ENCODE data around the gene TAP1. TPM values are rescaled to one million over a fixed set of nuclear protein-coding genes. Genes with fewer than 3 reads are reported as not detected.
"Not testable (repeated sequence)": the region's sequence is repeated elsewhere in the genome, so short reads cannot be mapped to it uniquely, and the experiment has no call there.

TAP1 gene
- total and polyA plus RNA-seq, 5 donors: 15.7 to 25.0 (median 20.1) TPM

DNA sequence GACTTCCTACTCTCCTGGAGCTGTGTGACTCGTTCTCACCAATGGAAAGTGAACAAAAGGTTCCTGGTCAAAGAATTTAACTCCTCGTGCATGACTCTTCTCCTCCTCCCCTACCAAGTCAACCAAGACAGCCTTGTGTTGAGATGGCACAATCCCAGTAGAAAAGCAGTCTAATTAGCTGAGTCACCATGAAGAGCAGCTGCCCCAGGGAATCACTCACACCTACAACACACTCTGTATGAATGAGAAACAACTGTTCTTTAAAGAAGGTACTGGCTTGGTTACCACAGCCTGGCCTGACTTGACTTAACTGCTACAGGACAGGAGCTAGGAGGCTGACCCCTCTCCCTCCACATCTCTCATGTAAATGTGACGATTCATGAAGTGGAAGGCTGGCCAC, 33.8 kb downstream of the TAP1 start:
- Histone ChIP-seq H3K9me3 (ENCODE audit: control insufficient read depth, low read length) (no peaks in the 10 kb centered on the region), H3K4me1 (ENCODE audit: control insufficient read depth, insufficient read depth, low read length) (no peaks in the 10 kb centered on the region), H3K27me3 (ENCODE audit: control insufficient read depth, insufficient read depth) (no peaks in the 10 kb centered on the region), H3K27ac (ENCODE audit: low read length) (no peak overlapping the region), H3K4me3 (ENCODE audit: low read length) (no peak overlapping the region)
- DNase-seq: no peak
- intact Hi-C loops (cut with DNase I): no loop called here
- ATAC-seq: no peak
- 63% methylated on average over 3 of the region's 3 CpGs for WGBS

DNA sequence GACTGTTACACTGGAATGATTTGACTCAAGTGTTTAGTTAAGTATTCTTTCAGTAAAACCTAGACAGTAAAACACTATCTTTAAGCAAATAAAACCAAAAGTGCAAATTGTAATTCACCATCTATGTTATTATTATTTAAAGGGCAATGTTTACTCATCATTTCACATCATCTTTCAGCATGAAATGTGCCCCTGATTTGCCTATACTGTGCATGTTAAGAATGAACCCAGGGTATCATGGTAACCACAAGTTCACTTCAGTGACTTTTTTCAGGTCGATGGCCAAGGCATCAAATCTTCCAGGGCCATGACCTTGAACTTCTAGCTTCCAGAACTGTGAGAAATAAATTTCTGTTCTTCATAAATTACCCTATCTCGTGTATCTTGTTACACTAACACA, 34.6 kb downstream of the TAP1 start:
- H3K4me1 ChIP-seq (ENCODE audit: control insufficient read depth, insufficient read depth, low read length): no peaks in the 10 kb centered on the region
- no peak overlapping the region for H3K4me3 ChIP-seq (ENCODE audit: low read length)

DNA sequence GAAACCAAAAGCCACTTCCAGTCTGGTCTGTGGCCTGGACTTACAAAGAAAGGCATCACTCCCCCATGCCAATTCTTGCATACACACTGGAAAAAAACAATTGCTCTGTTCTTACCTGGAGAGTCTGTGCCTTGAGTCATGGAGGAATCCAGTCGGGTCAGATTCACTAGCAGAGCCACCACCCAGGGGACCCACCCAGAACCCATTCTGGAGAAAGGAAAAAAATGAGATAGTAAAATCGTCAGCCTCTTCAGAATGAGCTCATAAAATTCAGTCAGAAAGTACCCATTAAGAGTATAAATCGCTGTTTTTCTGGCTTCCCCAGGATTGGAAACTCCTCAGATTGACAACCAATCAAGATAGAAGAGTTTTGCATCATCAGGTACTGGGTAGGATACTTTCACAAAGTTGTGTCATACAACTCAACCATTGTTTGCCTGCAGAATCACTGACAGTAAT, 36.7 kb downstream of the TAP1 start, which contains the start of gene HLA-DOB:
TSS of gene HLA-DOB (minus strand) at position 257 of the 459 bp plus-strand sequence. CDS start at position 206, 51 bp downstream.
- 46% methylated on average over 3 of the region's 3 CpGs for WGBS
- no peak for DNase-seq
- no peaks in the 10 kb centered on the region for H3K9me3 ChIP-seq (ENCODE audit: control insufficient read depth, low read length)
- intact Hi-C loops (cut with DNase I): no loop called here
- H3K4me1 ChIP-seq (ENCODE audit: control insufficient read depth, insufficient read depth, low read length): no peaks in the 10 kb centered on the region
- H3K4me3 ChIP-seq (ENCODE audit: low read length): no peak within 1 kb of the TSS
- ATAC-seq: peak in 1 of 2 donors; percentile 70
- H3K27me3 ChIP-seq (ENCODE audit: control insufficient read depth, insufficient read depth): no peaks in the 10 kb centered on the region
- no peak within 1 kb of the TSS for H3K27ac ChIP-seq (ENCODE audit: low read length)

More for the DNA sequence above, 34.6 kb downstream of the TAP1 start:
- no peaks in the 10 kb centered on the region for H3K9me3 ChIP-seq (ENCODE audit: control insufficient read depth, low read length)
- H3K27ac ChIP-seq (ENCODE audit: low read length): no peak overlapping the region
- H3K27me3 ChIP-seq (ENCODE audit: control insufficient read depth, insufficient read depth): no peaks in the 10 kb centered on the region
- no peak for DNase-seq
- no peak for ATAC-seq
- 72% methylated on average over 2 of the region's 2 CpGs for WGBS
- intact Hi-C loops (cut with DNase I): no loop called here

DNA sequence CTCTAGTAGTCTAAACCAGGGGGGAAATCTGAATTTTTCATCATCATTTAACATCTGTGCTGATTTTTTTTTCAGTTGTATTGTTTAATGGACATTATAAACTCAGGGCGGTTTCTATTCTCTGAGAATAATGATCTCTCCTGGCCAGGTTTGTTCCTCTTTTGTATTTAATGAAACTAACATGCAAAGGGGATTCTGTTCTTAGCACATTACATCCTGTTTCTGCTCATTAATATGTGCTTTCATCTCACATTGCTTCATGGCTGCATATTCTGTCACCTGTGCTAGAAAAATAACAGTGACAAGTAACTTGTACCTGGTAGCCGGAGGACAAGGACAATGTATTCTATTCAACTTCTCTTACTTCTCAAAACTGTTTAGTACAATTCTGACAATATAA, 37.5 kb downstream of the TAP1 start:
- no peaks in the 10 kb centered on the region for H3K4me1 ChIP-seq (ENCODE audit: control insufficient read depth, insufficient read depth, low read length)
- ATAC-seq (no peak), DNase-seq (no peak)
- no peaks in the 10 kb centered on the region for H3K9me3 ChIP-seq (ENCODE audit: control insufficient read depth, low read length)
- no peak overlapping the region for H3K27ac ChIP-seq (ENCODE audit: low read length)
- H3K4me3 ChIP-seq (ENCODE audit: low read length): no peak overlapping the region
- 74% methylated on average over 2 of the region's 2 CpGs for WGBS
- no peaks in the 10 kb centered on the region for H3K27me3 ChIP-seq (ENCODE audit: control insufficient read depth, insufficient read depth)
- intact Hi-C loops (cut with DNase I): no loop called here

DNA sequence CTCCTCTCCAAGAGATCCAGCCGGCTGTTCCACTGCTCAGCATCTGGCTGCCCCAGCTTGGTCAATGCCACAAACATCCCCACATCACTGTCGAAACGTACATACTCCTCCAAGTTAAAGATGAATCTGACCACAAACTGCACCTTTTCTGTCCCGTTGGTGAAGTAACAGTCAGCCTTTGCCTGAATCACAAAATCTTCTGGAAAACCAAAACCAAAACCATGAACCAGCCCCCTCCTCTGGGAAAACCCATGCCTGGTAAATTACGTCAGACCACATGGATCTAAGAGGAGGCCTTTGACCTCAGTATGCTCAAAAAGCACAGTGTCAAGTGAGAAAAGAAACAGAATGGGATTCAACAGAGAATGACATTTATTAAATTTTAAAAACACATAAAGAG, 38.4 kb downstream of the TAP1 start:
- DNase-seq: no peak
- H3K27ac ChIP-seq (ENCODE audit: low read length): no peak overlapping the region
- no peak overlapping the region for H3K4me3 ChIP-seq (ENCODE audit: low read length)
- WGBS: 67% methylated on average over 5 of the region's 5 CpGs
- no peaks in the 10 kb centered on the region for H3K4me1 ChIP-seq (ENCODE audit: control insufficient read depth, insufficient read depth, low read length)
- no peaks in the 10 kb centered on the region for H3K9me3 ChIP-seq (ENCODE audit: control insufficient read depth, low read length)
- peak in 1 of 2 donors; percentile 30 for ATAC-seq
- H3K27me3 ChIP-seq (ENCODE audit: control insufficient read depth, insufficient read depth): no peaks in the 10 kb centered on the region
- intact Hi-C loops (cut with DNase I): no loop called here

DNA sequence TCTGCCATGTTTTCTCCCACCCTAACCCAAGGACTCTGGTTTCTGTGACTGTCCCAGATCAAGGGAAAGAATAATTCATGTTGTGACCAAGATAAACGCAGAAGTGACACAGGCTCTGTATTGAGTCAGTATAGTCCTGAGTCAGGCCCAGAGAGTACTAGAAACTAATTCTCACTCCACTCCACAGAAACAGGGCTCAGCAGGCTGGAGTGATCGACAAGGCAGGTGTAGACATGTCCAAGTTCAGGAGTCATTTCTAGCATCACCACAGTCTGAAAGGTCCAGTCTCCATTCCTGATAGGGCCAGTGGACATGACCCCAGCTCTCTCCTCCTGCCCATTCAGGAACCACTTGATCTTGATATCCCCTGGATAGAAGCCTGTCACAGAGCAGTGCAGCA, 39.4 kb downstream of the TAP1 start:
- 92% methylated on average over 2 of the region's 2 CpGs for WGBS
- no peak for DNase-seq
- no peaks in the 10 kb centered on the region for H3K4me1 ChIP-seq (ENCODE audit: control insufficient read depth, insufficient read depth, low read length)
- no peaks in the 10 kb centered on the region for H3K9me3 ChIP-seq (ENCODE audit: control insufficient read depth, low read length)
- H3K27me3 ChIP-seq (ENCODE audit: control insufficient read depth, insufficient read depth): no peaks in the 10 kb centered on the region
- H3K4me3 ChIP-seq (ENCODE audit: low read length): no peak overlapping the region
- no peak for ATAC-seq
- intact Hi-C loops (cut with DNase I): no loop called here
- no peak overlapping the region for H3K27ac ChIP-seq (ENCODE audit: low read length)

DNA sequence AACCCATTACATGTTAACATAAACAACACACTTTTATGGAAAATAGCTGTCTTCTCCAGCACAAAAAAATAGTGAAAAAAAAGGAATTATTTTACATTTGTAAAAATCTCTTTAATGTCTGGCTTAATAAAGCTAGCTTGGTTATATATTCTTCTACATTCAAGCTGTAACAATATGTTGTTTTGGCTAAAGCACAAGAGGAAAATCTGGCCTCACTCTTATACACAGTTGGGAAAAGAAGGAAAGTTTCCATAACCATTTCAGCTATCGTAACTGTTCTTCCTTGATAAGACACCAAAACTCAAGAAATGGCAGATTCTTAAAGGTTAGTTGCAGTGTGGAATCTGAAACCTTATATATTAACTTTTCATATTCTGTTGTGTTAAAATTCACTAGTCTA, 44.3 kb downstream of the TAP1 start:
- intact Hi-C loops (cut with DNase I): no loop called here
- no peaks in the 10 kb centered on the region for H3K9me3 ChIP-seq (ENCODE audit: control insufficient read depth, low read length)
- H3K27me3 ChIP-seq (ENCODE audit: control insufficient read depth, insufficient read depth): no peaks in the 10 kb centered on the region
- 36% methylated on average over 1 of the region's 1 CpG for WGBS
- H3K27ac ChIP-seq (ENCODE audit: low read length): no peak overlapping the region
- H3K4me3 ChIP-seq (ENCODE audit: low read length): no peak overlapping the region
- DNase-seq: no peak
- no peak for ATAC-seq
- H3K4me1 ChIP-seq (ENCODE audit: control insufficient read depth, insufficient read depth, low read length): no peaks in the 10 kb centered on the region

DNA sequence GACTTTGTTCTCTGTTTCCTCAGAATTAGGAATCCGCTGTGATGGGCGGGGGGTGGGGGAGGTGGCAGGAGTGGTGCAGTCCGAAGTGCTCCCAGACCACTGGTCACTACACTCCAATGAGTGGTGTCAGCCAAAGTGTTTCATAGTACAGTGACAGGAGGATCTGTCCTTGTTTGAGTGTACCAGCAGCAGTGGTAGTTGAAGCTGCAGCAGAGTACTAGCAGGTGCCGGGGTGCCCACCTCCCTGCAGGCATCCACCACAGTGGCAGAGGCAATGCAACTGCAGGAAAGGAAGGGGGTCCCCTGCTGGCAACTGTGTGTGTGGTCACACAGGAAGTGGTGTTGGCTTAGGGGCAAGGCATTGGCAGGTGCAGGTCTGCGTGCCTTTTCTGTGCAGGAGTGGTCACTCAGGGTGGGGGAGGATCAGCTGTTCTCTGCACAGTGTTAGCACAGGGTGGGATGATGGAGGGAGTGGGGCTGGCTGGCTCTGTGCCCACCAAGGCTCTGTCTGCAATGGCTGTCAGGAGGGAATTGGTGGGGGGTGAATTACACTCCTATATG, 46.4 kb downstream of the TAP1 start:
- WGBS: 77% methylated on average over 5 of the region's 5 CpGs
- peak in 1 of 3 donors; percentile 32 for DNase-seq

DNA sequence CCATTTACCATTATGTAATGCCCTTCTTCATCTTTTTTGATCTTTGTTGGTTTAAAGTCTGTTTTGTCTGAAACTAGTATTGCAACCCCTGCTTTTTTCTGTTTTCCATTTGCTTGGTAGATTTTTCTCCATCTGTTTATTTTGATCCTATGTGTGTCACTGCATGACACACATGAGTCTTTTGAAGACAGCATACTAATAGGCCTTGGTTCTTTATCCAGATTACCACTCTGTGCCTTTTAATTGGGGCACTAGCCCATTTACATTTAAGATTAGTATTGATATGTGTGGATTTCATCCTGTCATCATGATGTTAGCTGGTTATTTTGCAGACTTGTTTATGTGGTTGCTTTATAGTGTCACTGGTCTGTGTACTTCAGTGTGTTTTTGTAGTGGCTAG, 48.1 kb downstream of the TAP1 start:
- intact Hi-C loops (cut with DNase I); ATAC-seq; H3K4me1 ChIP-seq (ENCODE audit: control insufficient read depth, insufficient read depth, low read length); H3K27me3 ChIP-seq (ENCODE audit: control insufficient read depth, insufficient read depth); H3K9me3 ChIP-seq (ENCODE audit: control insufficient read depth, low read length); H3K27ac ChIP-seq (ENCODE audit: low read length); H3K4me3 ChIP-seq (ENCODE audit: low read length); DNase-seq: not testable (repeated sequence)

More for the DNA sequence above, 46.4 kb downstream of the TAP1 start:
- no peaks in the 10 kb centered on the region for H3K4me1 ChIP-seq (ENCODE audit: control insufficient read depth, insufficient read depth, low read length)
- no peaks in the 10 kb centered on the region for H3K9me3 ChIP-seq (ENCODE audit: control insufficient read depth, low read length)
- H3K4me3 ChIP-seq (ENCODE audit: low read length): no peak overlapping the region
- no peak overlapping the region for H3K27ac ChIP-seq (ENCODE audit: low read length)
- no peak for ATAC-seq
- H3K27me3 ChIP-seq (ENCODE audit: control insufficient read depth, insufficient read depth): no peaks in the 10 kb centered on the region
- intact Hi-C loops (cut with DNase I): no loop called here

DNA sequence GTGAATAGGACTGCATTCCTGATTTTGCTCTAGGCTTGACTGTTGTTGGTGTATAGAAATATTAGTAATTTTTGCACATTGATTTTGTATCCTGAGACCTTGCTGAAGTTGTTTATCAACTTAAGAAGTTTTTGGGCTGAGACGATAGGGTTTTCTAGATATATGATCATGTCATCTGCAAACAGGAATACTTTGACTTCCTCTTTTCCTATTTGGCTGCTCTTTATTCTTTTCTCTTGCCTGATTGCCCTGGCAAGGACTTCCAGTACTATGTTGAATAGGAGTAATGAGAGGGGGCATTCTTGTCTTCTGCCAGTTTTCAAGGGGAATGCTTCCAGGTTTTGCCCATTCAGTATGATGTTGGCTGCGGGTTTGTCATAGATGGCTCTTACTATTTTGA, 50.1 kb downstream of the TAP1 start:
- Histone ChIP-seq H3K4me3 (ENCODE audit: low read length) (no peak overlapping the region), H3K4me1 (ENCODE audit: control insufficient read depth, insufficient read depth, low read length) (no peaks in the 10 kb centered on the region), H3K9me3 (ENCODE audit: control insufficient read depth, low read length) (no peaks in the 10 kb centered on the region), H3K27me3 (ENCODE audit: control insufficient read depth, insufficient read depth) (no peaks in the 10 kb centered on the region), H3K27ac (ENCODE audit: low read length) (no peak overlapping the region)
- ATAC-seq: no peak
- DNase-seq: no peak
- WGBS: 59% methylated on average over 2 of the region's 2 CpGs
- intact Hi-C loops (cut with DNase I): no loop called here

DNA sequence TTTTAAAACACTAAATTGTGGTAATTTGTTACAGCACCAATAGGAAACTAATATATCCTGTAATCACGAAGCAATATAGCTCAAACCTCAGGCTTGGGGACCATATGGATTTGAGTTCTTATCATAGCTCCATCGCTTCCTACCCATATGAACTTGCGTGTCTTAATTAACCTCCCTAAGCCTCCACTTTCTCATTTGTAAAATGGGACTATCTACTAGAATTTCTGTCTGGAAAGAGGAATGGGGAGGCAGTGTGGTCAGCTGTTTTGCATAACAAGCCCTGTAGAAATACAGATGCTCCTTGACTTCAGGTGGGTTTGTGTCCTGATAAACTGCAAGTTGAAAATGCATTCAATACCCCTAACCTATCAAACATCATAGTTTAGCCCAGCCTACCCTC, 53.8 kb downstream of the TAP1 start:
- DNase-seq: no peak
- Histone ChIP-seq H3K9me3 (ENCODE audit: control insufficient read depth, low read length) (no peaks in the 10 kb centered on the region), H3K4me3 (ENCODE audit: low read length) (no peak overlapping the region), H3K27me3 (ENCODE audit: control insufficient read depth, insufficient read depth) (no peaks in the 10 kb centered on the region), H3K27ac (ENCODE audit: low read length) (no peak overlapping the region), H3K4me1 (ENCODE audit: control insufficient read depth, insufficient read depth, low read length) (no peaks in the 10 kb centered on the region)
- WGBS: 78% methylated on average over 3 of the region's 3 CpGs
- no peak for ATAC-seq
- intact Hi-C loops (cut with DNase I): loop anchor here (5.0 to 10.0 kb wide), 2 partner anchors 385 to 387 kb away; no protein-coding TSS in a partner anchor

DNA sequence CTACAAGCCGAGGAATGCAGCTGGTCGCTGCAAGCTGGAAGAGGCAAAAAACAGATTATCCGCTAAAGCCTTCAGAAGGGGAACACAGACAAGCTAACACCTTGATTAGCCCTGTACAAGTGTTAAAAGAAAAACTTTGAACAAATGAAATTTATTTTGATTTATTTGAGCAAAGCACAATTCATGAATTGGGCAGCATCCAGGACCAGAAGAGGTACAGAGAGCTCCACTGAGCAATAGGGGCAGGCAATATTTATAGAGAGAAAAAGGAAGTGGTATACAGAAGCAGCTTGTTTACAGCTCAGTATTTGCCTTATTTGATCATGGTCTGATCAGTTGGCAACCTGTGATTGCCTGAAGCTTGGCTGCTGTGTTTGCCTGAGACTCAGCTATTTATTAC, 54.3 kb downstream of the TAP1 start:
- no peaks in the 10 kb centered on the region for H3K27me3 ChIP-seq (ENCODE audit: control insufficient read depth, insufficient read depth)
- DNase-seq (no peak), ATAC-seq (no peak)
- 95% methylated on average over 3 of the region's 3 CpGs for WGBS
- H3K27ac ChIP-seq (ENCODE audit: low read length): no peak overlapping the region
- no peaks in the 10 kb centered on the region for H3K9me3 ChIP-seq (ENCODE audit: control insufficient read depth, low read length)
- H3K4me1 ChIP-seq (ENCODE audit: control insufficient read depth, insufficient read depth, low read length): no peaks in the 10 kb centered on the region
- no peak overlapping the region for H3K4me3 ChIP-seq (ENCODE audit: low read length)
- intact Hi-C loops (cut with DNase I): loop anchor here (5.0 to 10.0 kb wide), 2 partner anchors 384 to 387 kb away; no protein-coding TSS in a partner anchor
